ENCODE results near the gene SIRT2.
"Not testable (repeated sequence)": the region's sequence is repeated elsewhere in the genome, so short reads cannot be mapped to it uniquely, and the experiment has no call there.

The SIRT2 gene

GRCh38 chr19:38892841-38893240, 6.6 kb downstream of the SIRT2 start:
- DNase-seq, result no peak

GRCh38 chr19:38891771-38892170, 7.6 kb downstream of the SIRT2 start:
- DNase-seq, result no peak

- DNase-seq, result no peak
Measured at GRCh38 chr19:38890686-38891085, 8.7 kb downstream of the SIRT2 start.

- no peak for DNase-seq
Measured at GRCh38 chr19:38889803-38890202, 9.6 kb downstream of the SIRT2 start.

- no peak for DNase-seq
Measured at GRCh38 chr19:38888876-38889275, 10.5 kb downstream of the SIRT2 start.

GRCh38 chr19:38884691-38885090, 14.7 kb downstream of the SIRT2 start:
- DNase-seq, result not testable (repeated sequence)

- DNase-seq, result no peak
Measured at GRCh38 chr19:38883286-38883685, 16.1 kb downstream of the SIRT2 start.

GRCh38 chr19:38880882-38881609, 18.4 kb downstream of the SIRT2 start:
- no peak for DNase-seq

GRCh38 chr19:38880076-38880881, 19.1 kb downstream of the SIRT2 start:
- no peak for DNase-seq

GRCh38 chr19:38879400-38879751, 20.0 kb downstream of the SIRT2 start:
- DNase-seq, result no peak

- DNase-seq, result no peak
Measured at GRCh38 chr19:38878575-38879399, 20.6 kb downstream of the SIRT2 start.

- peak; percentile 82 for DNase-seq
Measured at GRCh38 chr19:38877781-38878574, 21.4 kb downstream of the SIRT2 start, which contains the start of gene RINL. RINL (minus strand) TSS chr19:38878275; CDS start chr19:38876742, 1,533 bp downstream.

- DNase-seq, result no peak
Measured at GRCh38 chr19:38875656-38876395, 23.6 kb downstream of the SIRT2 start.

GRCh38 chr19:38873400-38873799, 26.0 kb downstream of the SIRT2 start:
- DNase-seq, result not testable (repeated sequence)

- DNase-seq, result no peak
Measured at GRCh38 chr19:38870612-38871011, 28.8 kb downstream of the SIRT2 start.

GRCh38 chr19:38869836-38870607, 29.4 kb downstream of the SIRT2 start:
- DNase-seq, result peak; percentile 69

GRCh38 chr19:38869160-38869835, 30.1 kb downstream of the SIRT2 start:
- no peak for DNase-seq

GRCh38 chr19:38868551-38868950, 30.9 kb downstream of the SIRT2 start:
- DNase-seq, result no peak

GRCh38 chr19:38867171-38867780, 32.1 kb downstream of the SIRT2 start:
- DNase-seq, result no peak

All from NCI-H345 (cell line).